A673 (cell line): ENCODE results near the gene IL1R1. TPM values are rescaled to one million over a fixed set of nuclear protein-coding genes. Genes with fewer than 3 reads are reported as not detected.

ENCODE experiments used
- BruUV-seq: library from RNA; stranded (reverse); fragments of 400-500 nt; replicated peaks from 2 replicates; lab custom pipeline; 2021; lab: Mats Ljungman, UMichigan
- CTCF ChIA-PET: fragments of 300-600 bp; sonication (Branson Sonifier 250); formaldehyde crosslinking; loops from one replicate; lab custom pipeline; 2022; ENCODE audit warnings: antibody characterized with exemption; lab: Charles Lee
- POLR2A ChIA-PET: fragments of 300-600 bp; sonication (Branson Sonifier 250); formaldehyde crosslinking; loops from one replicate; lab custom pipeline; 2022; ENCODE audit warnings: antibody characterized with exemption; ENCODE audit not compliant: low non-redundant PET; lab: Charles Lee
- DNase-seq: peaks from one replicate; pipeline ENCODE4 v3.0.0-alpha.2; 2015; ENCODE audit warnings: low spot score
- H3K27ac ChIP-seq: fragments of 200-600 bp; sonication (generic); 2 replicates; pipeline ENCODE4 v1.5.1; 2016; ENCODE audit warnings: mixed run types, low read depth, mild to moderate bottlenecking, mixed read lengths, antibody characterized with exemption, low read length; ENCODE audit not compliant: poor library complexity, severe bottlenecking
- H3K27me3 ChIP-seq: fragments of 200-600 bp; sonication (generic); replicated peaks from 2 replicates; pipeline ENCODE4 v1.6.1; 2017; ENCODE audit warnings: mixed run types, low read depth, mild to moderate bottlenecking, mixed read lengths, antibody characterized with exemption, low read length; ENCODE audit not compliant: insufficient read depth, poor library complexity
- H3K36me3 ChIP-seq: fragments of 200-600 bp; sonication (generic); 2 replicates; pipeline ENCODE4 v1.6.1; 2016; ENCODE audit warnings: mixed run types, mild to moderate bottlenecking, mixed read lengths, antibody characterized with exemption, low read length; ENCODE audit not compliant: insufficient read depth, poor library complexity, severe bottlenecking
- H3K4me1 ChIP-seq: fragments of 200-600 bp; sonication (generic); 2 replicates; pipeline ENCODE4 v1.6.1; 2017; ENCODE audit warnings: mixed run types, mild to moderate bottlenecking, mixed read lengths, antibody characterized with exemption, low read length; ENCODE audit not compliant: insufficient read depth, poor library complexity, severe bottlenecking
- H3K4me3 ChIP-seq: fragments of 200-600 bp; sonication (generic); 2 replicates; pipeline ENCODE4 v1.5.1; 2016; ENCODE audit warnings: low read depth, mixed run types, mild to moderate bottlenecking, mixed read lengths, low read length; ENCODE audit not compliant: poor library complexity, severe bottlenecking
- H3K9me3 ChIP-seq: fragments of 200-600 bp; sonication (generic); 2 replicates; pipeline ENCODE4 v1.6.1; 2016; ENCODE audit warnings: mixed run types, low read depth, mild to moderate bottlenecking, mixed read lengths, antibody characterized with exemption, low read length; ENCODE audit not compliant: poor library complexity, severe bottlenecking
- EZH2 ChIP-seq: fragments of 200-600 bp; sonication (generic); IDR thresholded peaks from 2 replicates; pipeline ENCODE4 v1.6.1; 2017; ENCODE audit warnings: borderline replicate concordance, low read depth, mild to moderate bottlenecking, mixed read lengths, antibody characterized with exemption, low read length; ENCODE audit not compliant: poor library complexity, severe bottlenecking
- intact Hi-C: fragments of 100-400 bp; cut with micrococcal nuclease; formaldehyde crosslinking; loops from one replicate; pipeline ENCODE4 v1.10.0; 2022; ENCODE audit not compliant: unreplicated experiment
- total RNA-seq: library from RNA; stranded (reverse); gene quantifications from 2 replicates; pipeline ENCODE4 v1.2.3, GENCODE V29; 2021
- TF ChIP-seq, protein P1 (sequence below): fragments of 300-800, 200-600 bp; sonication (generic); conservative IDR thresholded peaks from 2 replicates; pipeline ENCODE4 v1.5.1; 2017; ENCODE audit warnings: low read depth, mild to moderate bottlenecking, antibody characterized with exemption, low read length, moderate library complexity, mixed read lengths

Gene IL1R1
- total RNA-seq, 1 experiment from 2014 or later = 0.45 TPM

DNA sequence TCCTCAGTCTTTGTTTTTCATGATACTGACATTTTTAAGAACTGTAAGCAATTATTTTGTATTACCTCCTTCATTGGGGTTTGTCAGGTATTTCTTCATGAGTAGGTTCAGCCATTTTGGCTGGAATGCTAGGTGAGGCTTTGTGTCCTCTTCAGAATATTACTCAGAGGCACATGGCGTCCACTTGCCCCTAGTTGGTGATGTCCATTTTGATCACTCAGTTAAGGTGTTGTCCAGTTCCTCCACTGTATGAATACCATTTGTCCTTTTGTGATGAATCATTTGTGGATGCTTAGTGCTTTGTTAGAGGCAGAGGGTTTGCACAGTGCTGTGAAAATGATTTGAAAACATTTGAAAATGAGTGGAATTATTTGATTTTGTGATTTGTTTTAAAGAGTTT lies 49.0 kb downstream of the IL1R1 start:
- H3K27ac ChIP-seq = no peak overlapping the region
- TF ChIP-seq EZH2 = no peak
- TF ChIP-seq, protein P1, sequence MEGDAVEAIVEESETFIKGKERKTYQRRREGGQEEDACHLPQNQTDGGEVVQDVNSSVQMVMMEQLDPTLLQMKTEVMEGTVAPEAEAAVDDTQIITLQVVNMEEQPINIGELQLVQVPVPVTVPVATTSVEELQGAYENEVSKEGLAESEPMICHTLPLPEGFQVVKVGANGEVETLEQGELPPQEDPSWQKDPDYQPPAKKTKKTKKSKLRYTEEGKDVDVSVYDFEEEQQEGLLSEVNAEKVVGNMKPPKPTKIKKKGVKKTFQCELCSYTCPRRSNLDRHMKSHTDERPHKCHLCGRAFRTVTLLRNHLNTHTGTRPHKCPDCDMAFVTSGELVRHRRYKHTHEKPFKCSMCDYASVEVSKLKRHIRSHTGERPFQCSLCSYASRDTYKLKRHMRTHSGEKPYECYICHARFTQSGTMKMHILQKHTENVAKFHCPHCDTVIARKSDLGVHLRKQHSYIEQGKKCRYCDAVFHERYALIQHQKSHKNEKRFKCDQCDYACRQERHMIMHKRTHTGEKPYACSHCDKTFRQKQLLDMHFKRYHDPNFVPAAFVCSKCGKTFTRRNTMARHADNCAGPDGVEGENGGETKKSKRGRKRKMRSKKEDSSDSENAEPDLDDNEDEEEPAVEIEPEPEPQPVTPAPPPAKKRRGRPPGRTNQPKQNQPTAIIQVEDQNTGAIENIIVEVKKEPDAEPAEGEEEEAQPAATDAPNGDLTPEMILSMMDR = no peak
- no peak overlapping the region for H3K4me3 ChIP-seq
- H3K4me1 ChIP-seq = no peaks in the 10 kb centered on the region
- POLR2A ChIA-PET = no interaction called here
- no peaks in the 10 kb centered on the region for H3K36me3 ChIP-seq
- DNase-seq = no peak
- no TSS peak for BruUV-seq
- H3K9me3 ChIP-seq = no peaks in the 10 kb centered on the region
- intact Hi-C loops = no loop called here
- CTCF ChIA-PET = no interaction called here
- peaks cover 29% of the 10 kb centered on the region for H3K27me3 ChIP-seq

DNA sequence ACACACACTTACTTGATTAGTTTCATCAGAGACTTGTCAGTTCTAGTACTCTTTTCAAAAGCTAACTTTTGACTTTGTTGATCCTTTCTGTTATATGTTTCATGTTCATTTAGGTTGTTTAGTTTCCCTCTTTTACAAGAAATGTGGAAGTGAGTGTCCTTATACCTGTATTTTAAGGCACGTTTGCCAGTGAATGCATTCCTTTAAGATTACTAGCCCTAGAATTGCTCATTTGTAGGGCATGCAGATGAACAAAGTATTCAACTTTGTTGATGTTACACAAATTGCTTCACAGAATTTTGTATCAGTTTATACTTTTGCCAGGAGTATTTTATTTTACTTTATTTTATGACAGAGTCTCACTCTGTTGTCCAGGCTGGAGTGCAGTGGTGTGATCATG lies 50.5 kb downstream of the IL1R1 start:
- H3K27me3 ChIP-seq = peaks cover 14% of the 10 kb centered on the region
- H3K4me1 ChIP-seq = no peaks in the 10 kb centered on the region
- TF ChIP-seq, protein P1 = no peak
- TF ChIP-seq EZH2 = no peak
- DNase-seq = no peak
- no peak overlapping the region for H3K27ac ChIP-seq
- BruUV-seq = no TSS peak
- ChIA-PET CTCF (no interaction called here), POLR2A (no interaction called here)
- no peak overlapping the region for H3K4me3 ChIP-seq
- no peaks in the 10 kb centered on the region for H3K9me3 ChIP-seq
- intact Hi-C loops = no loop called here
- no peaks in the 10 kb centered on the region for H3K36me3 ChIP-seq

DNA sequence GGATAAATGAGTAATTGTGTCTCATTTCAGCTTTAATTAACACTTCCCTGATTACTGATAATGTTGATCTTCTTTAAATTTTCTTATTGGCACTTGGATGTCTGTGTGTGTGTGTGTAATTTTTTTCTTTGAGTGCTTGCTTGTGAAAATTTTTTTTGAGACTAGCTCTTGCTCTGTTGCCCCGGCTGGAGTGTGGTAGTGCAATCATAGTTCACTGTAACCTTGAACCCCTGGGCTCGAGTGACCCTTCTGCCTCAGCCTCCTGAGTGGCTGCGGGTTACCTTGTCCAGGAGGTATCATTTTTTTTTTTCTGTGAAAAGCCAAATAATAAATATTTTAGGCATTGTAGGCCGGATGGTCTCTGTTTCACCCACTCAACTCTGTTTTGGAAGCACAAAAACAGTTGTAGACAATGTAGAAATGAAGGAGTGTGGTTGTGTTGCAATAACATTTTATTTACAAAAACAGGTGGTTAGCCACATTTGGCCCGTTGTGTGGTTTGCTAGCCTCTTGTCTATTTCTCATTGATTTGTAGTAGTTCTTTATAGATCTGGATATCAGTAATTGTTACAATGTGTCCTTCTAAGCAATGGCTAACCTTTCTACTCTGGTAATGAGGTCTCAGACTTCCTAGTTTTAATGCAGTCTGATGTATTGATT lies 52.2 kb downstream of the IL1R1 start:
- H3K4me3 ChIP-seq = no peak overlapping the region
- no peak for DNase-seq
- no peak overlapping the region for H3K27ac ChIP-seq
- no peaks in the 10 kb centered on the region for H3K9me3 ChIP-seq
- TF ChIP-seq, protein P1 = no peak
- no peak for TF ChIP-seq EZH2
- intact Hi-C loops = no loop called here
- H3K4me1 ChIP-seq = no peaks in the 10 kb centered on the region
- H3K27me3 ChIP-seq = peaks cover 7% of the 10 kb centered on the region
- H3K36me3 ChIP-seq = no peaks in the 10 kb centered on the region
- ChIA-PET CTCF (no interaction called here), POLR2A (no interaction called here)
- BruUV-seq = no TSS peak
